ENCODE data around the gene PROB1. TPM values are rescaled to one million over a fixed set of nuclear protein-coding genes. Genes with fewer than 3 reads are reported as not detected.
"Not testable (repeated sequence)": the region's sequence is repeated elsewhere in the genome, so short reads cannot be mapped to it uniquely, and the experiment has no call there.

The PROB1 gene
- total RNA-seq, 1 donor from 2014 or later, result 3.6 TPM

GRCh38 chr5:139410993-139411828 is 16.3 kb upstream of the PROB1 start:
- Histone ChIP-seq H3K27me3 (ENCODE audit: control insufficient read depth, insufficient read depth, low read length) (no peaks in the 10 kb centered on the region), H3K36me3 (ENCODE audit: control insufficient read depth, insufficient read depth, low read length) (no peaks in the 10 kb centered on the region), H3K4me3 (ENCODE audit: low read depth, low read length) (no peak overlapping the region)
- TF ChIP-seq CTCF (IDR thresholded peaks at IDR 0.05; ENCODE audit: insufficient read depth, low read length, poor library complexity, severe bottlenecking), result no peak
- no peak for DNase-seq (ENCODE audit: low read depth)

DNA sequence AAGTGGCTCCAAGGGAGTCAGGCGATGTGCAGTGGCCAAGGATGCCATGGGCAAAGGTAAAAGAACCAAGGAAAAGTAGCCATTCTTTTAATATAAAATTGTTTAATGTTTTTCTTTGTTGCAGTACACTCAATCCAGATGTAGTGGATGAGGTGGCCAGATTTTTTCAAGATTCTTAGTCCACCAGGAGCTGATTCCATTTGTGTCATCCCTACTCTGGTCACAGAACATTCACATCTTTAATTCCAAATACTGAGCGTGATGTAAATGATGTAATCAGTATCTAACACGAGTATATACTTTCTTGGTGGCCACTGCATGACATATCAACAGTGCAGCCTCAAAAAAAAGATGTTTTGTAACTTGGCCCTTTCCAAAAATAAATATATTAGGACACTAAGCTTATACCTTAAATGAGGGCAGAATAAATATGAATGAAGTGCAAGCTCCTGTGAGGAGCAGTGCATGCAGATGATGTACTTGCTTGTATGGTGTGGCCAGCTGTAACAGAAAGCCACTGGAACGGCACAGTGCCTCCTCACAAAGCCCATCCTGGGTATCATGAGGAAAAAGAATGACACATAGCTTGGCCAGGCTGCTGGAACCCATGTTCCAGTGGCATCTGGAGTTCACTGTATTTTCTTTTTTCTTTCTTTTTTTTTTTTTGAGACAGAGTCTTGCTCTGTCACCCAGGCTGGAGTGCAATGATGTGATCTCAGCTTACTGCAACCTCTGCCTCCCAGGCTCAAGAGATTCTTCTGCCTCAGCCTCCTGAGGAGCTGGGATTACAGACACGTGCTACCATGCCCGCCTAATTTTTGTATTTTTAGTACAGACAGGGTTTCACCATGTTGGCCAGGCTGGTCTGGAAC is 15.5 kb upstream of the PROB1 start:
- Histone ChIP-seq H3K27me3 (ENCODE audit: control insufficient read depth, insufficient read depth, low read length) (no peaks in the 10 kb centered on the region), H3K36me3 (ENCODE audit: control insufficient read depth, insufficient read depth, low read length) (no peaks in the 10 kb centered on the region), H3K4me3 (ENCODE audit: low read depth, low read length) (no peak overlapping the region)
- DNase-seq (ENCODE audit: low read depth), result no peak
- no peak for TF ChIP-seq CTCF (IDR thresholded peaks at IDR 0.05; ENCODE audit: insufficient read depth, low read length, poor library complexity, severe bottlenecking)

DNA sequence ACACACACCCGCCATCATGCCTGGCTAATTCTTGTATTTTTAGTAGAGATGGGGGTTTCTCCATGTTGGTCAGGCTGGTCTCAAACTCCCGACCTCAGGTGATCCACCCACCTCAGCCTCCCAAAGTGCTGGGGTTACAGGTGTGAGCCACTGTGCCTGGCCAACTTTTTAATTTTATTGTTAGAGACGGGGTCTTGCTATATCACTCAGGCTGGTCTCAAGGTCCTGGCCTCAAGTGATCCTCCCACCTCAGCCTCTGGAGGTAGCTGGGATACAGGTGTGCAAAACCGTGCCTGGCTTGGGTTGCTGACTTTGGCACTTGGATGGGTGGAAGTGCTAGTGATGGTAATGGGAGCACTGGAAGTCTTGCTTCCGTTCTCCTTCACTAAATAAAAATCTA is 14.2 kb upstream of the PROB1 start:
- not testable (repeated sequence) for H3K27me3 ChIP-seq (ENCODE audit: control insufficient read depth, insufficient read depth, low read length); DNase-seq (ENCODE audit: low read depth); H3K36me3 ChIP-seq (ENCODE audit: control insufficient read depth, insufficient read depth, low read length); H3K4me3 ChIP-seq (ENCODE audit: low read depth, low read length)

DNA sequence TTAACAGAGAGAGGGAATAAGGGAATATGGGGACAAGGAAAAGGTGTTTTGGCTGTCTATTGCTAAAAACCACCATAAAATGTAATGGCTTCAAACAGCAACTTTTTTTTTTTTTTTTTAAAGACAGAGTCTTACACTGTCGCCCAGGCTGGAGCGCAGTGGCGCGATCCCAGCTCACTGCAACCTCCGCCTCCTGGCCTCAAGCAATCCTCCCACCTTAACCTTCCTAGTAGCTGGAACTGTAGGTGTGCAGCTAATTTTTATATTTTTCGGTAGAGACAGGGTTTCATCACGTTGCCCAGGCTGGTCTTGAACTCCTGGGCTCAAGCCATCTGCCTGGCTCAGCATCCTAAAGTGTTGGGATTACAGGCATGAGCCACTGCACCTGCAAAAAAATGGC is 13.3 kb upstream of the PROB1 start:
- no peaks in the 10 kb centered on the region for H3K36me3 ChIP-seq (ENCODE audit: control insufficient read depth, insufficient read depth, low read length)
- no peak for TF ChIP-seq CTCF (IDR thresholded peaks at IDR 0.05; ENCODE audit: insufficient read depth, low read length, poor library complexity, severe bottlenecking)
- H3K27me3 ChIP-seq (ENCODE audit: control insufficient read depth, insufficient read depth, low read length), result no peaks in the 10 kb centered on the region
- H3K4me3 ChIP-seq (ENCODE audit: low read depth, low read length), result no peak overlapping the region
- no peak for DNase-seq (ENCODE audit: low read depth)

DNA sequence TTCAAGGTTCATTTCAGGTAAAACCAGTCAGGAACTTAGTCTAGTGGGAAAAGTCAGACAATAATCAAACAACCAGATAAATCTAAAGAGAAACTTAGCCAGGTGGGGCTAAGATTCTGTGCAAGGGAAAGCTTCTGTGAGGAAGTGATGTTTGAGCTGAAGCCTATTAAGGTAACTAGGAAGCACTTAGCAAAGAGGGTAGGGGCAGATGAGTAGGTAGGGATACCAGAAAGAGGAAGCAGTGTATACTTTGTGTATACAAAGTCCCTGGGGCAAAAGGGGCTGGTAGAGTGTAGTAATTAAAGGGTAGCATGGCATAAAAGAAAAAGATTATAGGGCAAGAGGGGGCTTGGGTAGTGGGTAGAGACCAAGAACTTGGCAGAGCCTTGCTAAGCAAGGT is 12.6 kb upstream of the PROB1 start:
- no peaks in the 10 kb centered on the region for H3K27me3 ChIP-seq (ENCODE audit: control insufficient read depth, insufficient read depth, low read length)
- no peak for DNase-seq (ENCODE audit: low read depth)
- TF ChIP-seq CTCF (IDR thresholded peaks at IDR 0.05; ENCODE audit: insufficient read depth, low read length, poor library complexity, severe bottlenecking), result no peak
- no peak overlapping the region for H3K4me3 ChIP-seq (ENCODE audit: low read depth, low read length)
- no peaks in the 10 kb centered on the region for H3K36me3 ChIP-seq (ENCODE audit: control insufficient read depth, insufficient read depth, low read length)

- DNase-seq (ENCODE audit: low read depth), result no peak
- no peak for TF ChIP-seq CTCF (IDR thresholded peaks at IDR 0.05; ENCODE audit: insufficient read depth, low read length, poor library complexity, severe bottlenecking)
- Histone ChIP-seq H3K27me3 (ENCODE audit: control insufficient read depth, insufficient read depth, low read length) (no peaks in the 10 kb centered on the region), H3K4me3 (ENCODE audit: low read depth, low read length) (no peak overlapping the region), H3K36me3 (ENCODE audit: control insufficient read depth, insufficient read depth, low read length) (no peaks in the 10 kb centered on the region)
Measured at GRCh38 chr5:139406963-139407362, 12.1 kb upstream of the PROB1 start.

Measured in kidney epithelial cell (primary cell).